ENCODE measurements around the gene EPHX1.

The EPHX1 gene

GRCh38 chr1:225865514-225865913 lies 55.6 kb downstream of the EPHX1 start:
- TF ChIP-seq, protein P1, sequence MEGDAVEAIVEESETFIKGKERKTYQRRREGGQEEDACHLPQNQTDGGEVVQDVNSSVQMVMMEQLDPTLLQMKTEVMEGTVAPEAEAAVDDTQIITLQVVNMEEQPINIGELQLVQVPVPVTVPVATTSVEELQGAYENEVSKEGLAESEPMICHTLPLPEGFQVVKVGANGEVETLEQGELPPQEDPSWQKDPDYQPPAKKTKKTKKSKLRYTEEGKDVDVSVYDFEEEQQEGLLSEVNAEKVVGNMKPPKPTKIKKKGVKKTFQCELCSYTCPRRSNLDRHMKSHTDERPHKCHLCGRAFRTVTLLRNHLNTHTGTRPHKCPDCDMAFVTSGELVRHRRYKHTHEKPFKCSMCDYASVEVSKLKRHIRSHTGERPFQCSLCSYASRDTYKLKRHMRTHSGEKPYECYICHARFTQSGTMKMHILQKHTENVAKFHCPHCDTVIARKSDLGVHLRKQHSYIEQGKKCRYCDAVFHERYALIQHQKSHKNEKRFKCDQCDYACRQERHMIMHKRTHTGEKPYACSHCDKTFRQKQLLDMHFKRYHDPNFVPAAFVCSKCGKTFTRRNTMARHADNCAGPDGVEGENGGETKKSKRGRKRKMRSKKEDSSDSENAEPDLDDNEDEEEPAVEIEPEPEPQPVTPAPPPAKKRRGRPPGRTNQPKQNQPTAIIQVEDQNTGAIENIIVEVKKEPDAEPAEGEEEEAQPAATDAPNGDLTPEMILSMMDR (IDR thresholded peaks at IDR 0.05; ENCODE audit: low read depth, low read length, missing control alignments): no peak
- DNase-seq (ENCODE audit: extremely low read depth, low read depth): no peak
- H3K4me3 ChIP-seq (replicated peaks; ENCODE audit: low read depth, low read length): no peak overlapping the region

DNA sequence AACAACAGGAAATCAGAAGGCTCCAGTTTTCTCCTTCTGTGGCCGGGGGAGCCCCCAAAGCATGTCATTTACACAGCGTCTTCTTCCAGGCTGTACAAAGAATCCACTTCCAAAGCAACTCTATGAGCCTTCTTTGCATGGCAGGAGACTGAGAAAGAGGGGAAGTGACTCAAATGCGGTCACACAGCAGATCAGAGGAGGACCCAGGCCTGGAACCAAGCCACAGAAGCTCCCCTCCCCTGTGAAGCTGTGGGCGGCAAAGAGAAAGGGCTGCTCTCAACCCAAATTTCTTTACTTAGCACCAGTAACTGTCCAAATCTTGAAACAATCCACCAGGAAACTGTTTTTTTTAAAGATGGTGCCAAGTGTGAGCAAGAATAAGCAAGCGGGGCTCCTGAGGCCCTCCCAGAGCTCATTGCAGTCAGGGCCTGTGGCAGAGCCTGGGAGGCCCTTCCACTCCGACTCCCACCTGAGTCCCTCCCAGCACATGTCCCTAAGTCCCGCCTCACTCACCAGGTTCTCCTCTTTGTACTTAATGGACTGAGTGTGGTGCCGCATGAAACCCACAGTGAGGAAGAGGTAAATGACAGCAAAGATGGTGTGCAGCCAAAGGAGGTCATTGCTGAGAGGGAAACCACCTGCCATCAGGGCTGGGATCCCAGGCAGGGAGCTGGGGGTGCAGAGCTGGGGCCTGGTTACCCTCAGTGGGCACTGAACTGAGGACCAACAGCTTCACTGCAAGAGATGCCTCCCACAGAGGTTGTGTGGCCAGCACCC lies 56.3 kb downstream of the EPHX1 start:
- TF ChIP-seq, protein P1 (IDR thresholded peaks at IDR 0.05; ENCODE audit: low read depth, low read length, missing control alignments): no peak
- DNase-seq (ENCODE audit: extremely low read depth, low read depth): no peak
- H3K4me3 ChIP-seq (replicated peaks; ENCODE audit: low read depth, low read length): no peak overlapping the region

GRCh38 chr1:225866981-225867380 lies 57.1 kb downstream of the EPHX1 start:
- H3K4me3 ChIP-seq (replicated peaks; ENCODE audit: low read depth, low read length): no peak overlapping the region
- TF ChIP-seq, protein P1 (IDR thresholded peaks at IDR 0.05; ENCODE audit: low read depth, low read length, missing control alignments): no peak
- no peak for DNase-seq (ENCODE audit: extremely low read depth, low read depth)

DNA sequence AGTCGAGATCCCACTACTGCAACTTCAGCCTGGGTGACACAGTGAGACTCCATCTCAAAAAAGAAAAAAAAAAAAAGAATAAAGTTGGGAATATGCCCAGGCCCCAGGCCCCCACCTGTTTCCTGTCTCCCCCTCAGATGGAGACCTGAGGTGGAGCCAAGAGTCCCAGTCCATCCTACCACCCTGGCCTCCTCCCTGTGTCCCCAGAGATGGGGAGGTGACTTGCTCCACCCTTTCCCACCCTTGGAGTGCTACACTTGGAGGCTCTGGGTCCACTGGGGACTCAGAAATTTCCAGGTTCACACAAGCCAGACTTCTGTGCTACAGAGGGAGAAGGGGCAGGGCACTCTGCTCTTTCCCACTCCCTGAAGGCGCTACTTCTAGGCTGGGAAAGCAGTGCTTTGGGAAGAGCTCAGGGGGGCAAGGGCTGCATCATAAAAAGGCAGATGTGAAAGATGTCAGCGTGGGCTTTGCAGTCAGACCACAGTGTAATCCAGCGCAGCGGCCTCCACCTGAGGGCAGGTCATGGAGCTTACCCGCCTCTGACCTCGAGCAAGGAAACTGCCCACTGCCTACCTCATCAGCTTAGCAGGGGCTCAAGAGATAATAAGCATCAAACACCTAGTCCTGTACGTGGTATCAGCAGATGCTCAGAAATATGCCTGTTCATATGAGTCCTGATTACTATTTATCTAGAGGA lies 58.9 kb downstream of the EPHX1 start:
- DNase-seq (ENCODE audit: extremely low read depth, low read depth): no peak
- H3K4me3 ChIP-seq (replicated peaks; ENCODE audit: low read depth, low read length): no peak overlapping the region
- TF ChIP-seq, protein P1 (IDR thresholded peaks at IDR 0.05; ENCODE audit: low read depth, low read length, missing control alignments): no peak

GRCh38 chr1:225870911-225871310 lies 61.0 kb downstream of the EPHX1 start:
- no peak overlapping the region for H3K4me3 ChIP-seq (replicated peaks; ENCODE audit: low read depth, low read length)
- TF ChIP-seq, protein P1 (IDR thresholded peaks at IDR 0.05; ENCODE audit: low read depth, low read length, missing control alignments): no peak
- DNase-seq (ENCODE audit: extremely low read depth, low read depth): no peak

DNA sequence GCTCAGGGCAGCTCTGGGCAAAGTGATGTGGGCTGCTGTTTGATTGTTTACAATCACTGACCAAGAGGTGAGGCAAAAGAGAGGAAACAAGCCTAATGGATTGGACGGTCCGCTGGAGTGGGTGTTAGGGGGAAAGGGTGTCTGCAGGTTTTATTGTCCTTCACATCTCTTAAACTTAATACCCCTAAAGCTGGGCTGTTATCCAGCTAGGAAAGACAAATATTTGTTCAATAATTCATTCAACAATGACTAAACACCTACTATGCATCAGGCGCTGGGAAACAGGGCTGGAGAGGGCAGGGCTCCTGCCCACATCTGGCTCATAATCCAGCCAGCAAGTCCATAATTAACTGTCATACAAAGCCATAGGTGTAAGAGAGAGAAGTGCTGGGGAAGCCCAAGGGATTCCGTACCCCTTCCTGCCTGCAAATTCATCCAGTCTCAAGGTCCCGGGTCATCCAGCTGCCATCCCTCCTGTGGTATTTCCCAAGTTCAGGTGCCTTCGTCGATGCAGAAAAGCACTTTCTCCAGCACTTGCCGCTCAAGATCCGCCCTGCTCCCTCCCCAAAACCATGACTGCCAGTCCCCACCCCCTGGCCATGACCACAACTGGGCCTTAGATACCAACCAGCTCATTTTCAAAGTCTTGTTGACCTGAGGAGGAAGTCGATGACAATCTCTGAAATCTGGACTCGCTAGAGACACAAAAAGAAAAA lies 61.6 kb downstream of the EPHX1 start:
- TF ChIP-seq, protein P1 (IDR thresholded peaks at IDR 0.05; ENCODE audit: low read depth, low read length, missing control alignments): no peak
- no peak overlapping the region for H3K4me3 ChIP-seq (replicated peaks; ENCODE audit: low read depth, low read length)
- no peak for DNase-seq (ENCODE audit: extremely low read depth, low read depth)

All from HFF-Myc (cell line).